Measurements from ENCODE around the gene FBXW11.
"Not testable (repeated sequence)": the region's sequence is repeated elsewhere in the genome, so short reads cannot be mapped to it uniquely, and the experiment has no call there.

FBXW11 gene

DNA sequence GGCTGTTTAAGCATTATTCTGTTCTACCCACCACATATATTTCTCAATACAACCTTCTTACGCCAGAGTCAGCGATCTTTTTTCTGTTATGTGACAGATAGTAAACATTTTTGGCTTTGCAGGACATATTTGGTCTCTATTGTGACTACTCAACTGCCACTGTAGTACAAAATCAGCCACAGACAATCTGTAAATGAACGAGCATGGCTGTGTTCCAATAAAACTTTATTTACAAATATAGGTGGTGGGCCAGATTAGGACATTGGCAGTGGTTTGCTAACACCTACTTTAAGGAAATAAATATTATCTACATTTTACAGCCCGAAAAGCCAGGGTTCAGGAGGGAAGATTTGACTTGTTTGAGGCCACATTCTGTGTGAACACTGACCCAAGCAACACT is 40.2 kb upstream of the FBXW11 start:
- FAIRE-seq (no peak), DNase-seq (ENCODE audit: insufficient read length) (no peak)
- TF ChIP-seq POLR2AphosphoS5 (IDR thresholded peaks at IDR 0.05; ENCODE audit: low read depth, low read length) (no peak), POLR2A (IDR thresholded peaks at IDR 0.05; ENCODE audit: low read depth, low read length) (no peak), TAF1 (IDR thresholded peaks at IDR 0.05; ENCODE audit: borderline replicate concordance, low read depth, low read length) (no peak)

GRCh38 chr5:172045315-172045632 is 38.8 kb upstream of the FBXW11 start:
- no peak for TF ChIP-seq TAF1 (IDR thresholded peaks at IDR 0.05; ENCODE audit: borderline replicate concordance, low read depth, low read length)
- no peak for TF ChIP-seq POLR2A (IDR thresholded peaks at IDR 0.05; ENCODE audit: low read depth, low read length)
- TF ChIP-seq POLR2AphosphoS5 (IDR thresholded peaks at IDR 0.05; ENCODE audit: low read depth, low read length), result no peak
- FAIRE-seq (no peak), DNase-seq (ENCODE audit: insufficient read length) (no peak)

GRCh38 chr5:172044631-172045314 is 38.3 kb upstream of the FBXW11 start:
- FAIRE-seq (no peak), DNase-seq (ENCODE audit: insufficient read length) (no peak)
- TF ChIP-seq POLR2AphosphoS5 (IDR thresholded peaks at IDR 0.05; ENCODE audit: low read depth, low read length) (no peak), POLR2A (IDR thresholded peaks at IDR 0.05; ENCODE audit: low read depth, low read length) (no peak), TAF1 (IDR thresholded peaks at IDR 0.05; ENCODE audit: borderline replicate concordance, low read depth, low read length) (no peak)

GRCh38 chr5:172043865-172044264 is 37.4 kb upstream of the FBXW11 start:
- TF ChIP-seq POLR2A (IDR thresholded peaks at IDR 0.05; ENCODE audit: low read depth, low read length) (no peak), TAF1 (IDR thresholded peaks at IDR 0.05; ENCODE audit: borderline replicate concordance, low read depth, low read length) (no peak)
- FAIRE-seq, result no peak
- DNase-seq (ENCODE audit: insufficient read length), result no peak

GRCh38 chr5:172042183-172042582 is 35.7 kb upstream of the FBXW11 start:
- DNase-seq (ENCODE audit: insufficient read length) (no peak), FAIRE-seq (no peak)
- no peak for TF ChIP-seq TAF1 (IDR thresholded peaks at IDR 0.05; ENCODE audit: borderline replicate concordance, low read depth, low read length)
- no peak for TF ChIP-seq POLR2AphosphoS5 (IDR thresholded peaks at IDR 0.05; ENCODE audit: low read depth, low read length)
- TF ChIP-seq POLR2A (IDR thresholded peaks at IDR 0.05; ENCODE audit: low read depth, low read length), result no peak

DNA sequence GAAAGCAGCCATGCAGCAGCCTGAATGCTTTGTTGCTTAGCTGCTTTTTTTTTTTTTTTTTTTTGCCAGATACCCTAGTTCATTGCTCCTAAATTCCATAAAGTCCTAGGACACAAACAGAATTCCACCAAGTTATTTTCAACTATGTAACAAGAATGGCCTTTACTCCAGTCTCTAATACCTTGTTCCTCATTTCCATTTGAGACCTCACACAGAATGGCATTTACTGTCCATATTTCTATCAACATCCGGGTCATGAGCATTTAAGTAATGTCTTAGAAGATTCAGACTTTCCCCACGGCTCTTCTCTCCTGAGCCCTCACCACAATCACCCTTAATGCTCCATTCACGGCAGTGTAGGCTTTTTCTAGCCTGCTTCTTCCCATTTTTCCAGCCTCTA is 31.7 kb upstream of the FBXW11 start:
- FAIRE-seq, result no peak
- TF ChIP-seq POLR2A (IDR thresholded peaks at IDR 0.05; ENCODE audit: low read depth, low read length) (no peak), POLR2AphosphoS5 (IDR thresholded peaks at IDR 0.05; ENCODE audit: low read depth, low read length) (no peak), TAF1 (IDR thresholded peaks at IDR 0.05; ENCODE audit: borderline replicate concordance, low read depth, low read length) (no peak)
- no peak for DNase-seq (ENCODE audit: insufficient read length)

- TF ChIP-seq POLR2AphosphoS5 (IDR thresholded peaks at IDR 0.05; ENCODE audit: low read depth, low read length), result no peak
- no peak for TF ChIP-seq POLR2A (IDR thresholded peaks at IDR 0.05; ENCODE audit: low read depth, low read length)
- TF ChIP-seq TAF1 (IDR thresholded peaks at IDR 0.05; ENCODE audit: borderline replicate concordance, low read depth, low read length), result no peak
- peak; percentile 39 for DNase-seq (ENCODE audit: insufficient read length)
- no peak for FAIRE-seq
These were observed 28.6 kb upstream of the FBXW11 start for GRCh38 chr5:172035049-172035448.

GRCh38 chr5:172031894-172032461 is 25.5 kb upstream of the FBXW11 start:
- DNase-seq (ENCODE audit: insufficient read length) (no peak), FAIRE-seq (no peak)
- no peak for TF ChIP-seq POLR2A (IDR thresholded peaks at IDR 0.05; ENCODE audit: low read depth, low read length)

- no peak for TF ChIP-seq POLR2A (IDR thresholded peaks at IDR 0.05; ENCODE audit: low read depth, low read length)
- TF ChIP-seq TAF1 (IDR thresholded peaks at IDR 0.05; ENCODE audit: borderline replicate concordance, low read depth, low read length), result no peak
- no peak for TF ChIP-seq POLR2AphosphoS5 (IDR thresholded peaks at IDR 0.05; ENCODE audit: low read depth, low read length)
- DNase-seq (ENCODE audit: insufficient read length) (no peak), FAIRE-seq (no peak)
These were observed 23.4 kb upstream of the FBXW11 start for GRCh38 chr5:172029876-172030275.

DNA sequence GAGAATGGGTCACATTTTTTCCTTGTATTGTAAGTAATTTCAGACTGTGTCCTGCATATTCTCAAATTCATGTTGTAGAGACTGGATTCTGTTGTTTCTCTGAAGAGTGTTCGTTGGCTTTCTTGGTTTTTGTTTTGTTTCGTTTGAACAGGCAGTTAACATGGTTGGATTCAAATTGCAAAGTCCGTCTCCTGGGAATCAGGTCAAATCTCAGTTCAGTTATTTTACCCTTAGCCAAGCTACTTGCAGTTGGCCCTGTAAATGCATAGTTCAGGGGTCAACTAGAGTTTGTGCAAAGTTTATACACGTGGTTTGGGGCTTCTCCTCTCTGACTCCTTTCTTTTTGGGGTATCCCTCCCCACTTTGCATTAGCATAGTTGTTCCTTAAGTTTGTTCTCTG is 21.7 kb upstream of the FBXW11 start:
- FAIRE-seq (no peak), DNase-seq (ENCODE audit: insufficient read length) (no peak)
- TF ChIP-seq POLR2A (IDR thresholded peaks at IDR 0.05; ENCODE audit: low read depth, low read length), result no peak
- no peak for TF ChIP-seq POLR2AphosphoS5 (IDR thresholded peaks at IDR 0.05; ENCODE audit: low read depth, low read length)
- TF ChIP-seq TAF1 (IDR thresholded peaks at IDR 0.05; ENCODE audit: borderline replicate concordance, low read depth, low read length), result no peak

- not testable (repeated sequence) for DNase-seq (ENCODE audit: insufficient read length); FAIRE-seq
These were observed 13.8 kb upstream of the FBXW11 start for GRCh38 chr5:172020110-172020786.

GRCh38 chr5:172015346-172015745 is 8.9 kb upstream of the FBXW11 start:
- FAIRE-seq (no peak), DNase-seq (ENCODE audit: insufficient read length) (no peak)
- TF ChIP-seq POLR2A (IDR thresholded peaks at IDR 0.05; ENCODE audit: low read depth, low read length) (no peak), POLR2AphosphoS5 (IDR thresholded peaks at IDR 0.05; ENCODE audit: low read depth, low read length) (no peak), TAF1 (IDR thresholded peaks at IDR 0.05; ENCODE audit: borderline replicate concordance, low read depth, low read length) (no peak)

All from GM12892 (cell line).